GM06990 (cell line): ENCODE results near the gene ATP5ME.

Experiments
- DNase-seq: peaks from one replicate; pipeline ENCODE4 v3.0.0-alpha.2; 2011; ENCODE audit not compliant: insufficient read length; ENCODE audit errors: extremely low read depth
- H3K27me3 ChIP-seq: replicated peaks from 2 replicates; pipeline ENCODE4 v1.6.0; 2011; ENCODE audit warnings: low read length; ENCODE audit not compliant: control insufficient read depth, insufficient read depth
- H3K36me3 ChIP-seq: 2 replicates; pipeline ENCODE4 v1.5.1; 2011; ENCODE audit warnings: low read length; ENCODE audit not compliant: control insufficient read depth, insufficient read depth
- H3K4me3 ChIP-seq: replicated peaks from 2 replicates; pipeline ENCODE4 v1.5.1; 2011; ENCODE audit warnings: low read depth, mild to moderate bottlenecking, control low read depth, low read length
- TF ChIP-seq, protein P1 (sequence below): IDR thresholded peaks from 2 replicates; pipeline ENCODE4 v1.5.1; 2011; ENCODE audit warnings: low read length, control low read depth, mild to moderate bottlenecking, inconsistent platforms; ENCODE audit not compliant: insufficient read depth, poor library complexity, severe bottlenecking

ATP5ME gene

DNA sequence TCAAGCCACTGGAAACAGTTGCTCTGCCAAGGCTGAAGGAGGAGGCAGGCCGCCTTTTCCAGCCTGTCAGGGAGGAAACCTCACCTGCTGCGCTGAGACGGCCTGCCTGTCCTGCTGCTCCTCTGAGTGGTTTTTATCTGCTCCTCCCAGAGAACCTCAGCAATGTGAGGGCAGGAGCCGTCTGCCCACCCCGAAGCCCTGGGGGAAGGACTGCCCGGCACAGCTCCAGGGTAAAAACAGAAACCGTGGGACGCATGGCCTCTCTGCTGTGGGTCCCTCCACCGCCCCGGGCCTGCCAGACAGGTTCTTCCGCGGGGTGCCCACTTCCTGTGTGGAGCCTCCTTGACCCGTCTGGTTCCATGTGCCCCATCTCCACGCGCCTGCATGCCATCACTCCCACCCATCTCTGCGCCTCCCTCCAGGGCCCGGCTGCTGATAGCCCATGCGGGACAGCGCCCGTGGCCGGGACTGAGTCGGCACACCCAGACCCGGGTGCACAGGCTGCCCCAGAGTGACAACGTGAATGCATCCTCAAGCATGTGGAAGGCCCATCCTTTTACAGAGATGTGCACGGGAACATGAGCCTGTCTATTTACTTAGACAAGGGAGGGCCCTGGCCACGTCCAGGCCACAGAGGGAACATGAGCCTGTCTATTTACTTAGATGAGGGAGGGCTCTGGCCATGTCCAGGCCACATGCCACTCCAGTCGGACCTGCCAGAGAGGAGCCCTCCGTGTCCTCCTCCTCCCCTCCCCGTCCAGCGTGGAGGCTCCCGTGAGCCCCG lies 18.9 kb upstream of the ATP5ME start:
- no peak for DNase-seq
- Histone ChIP-seq H3K27me3 (no peaks in the 10 kb centered on the region), H3K4me3 (no peak overlapping the region), H3K36me3 (no peaks in the 10 kb centered on the region)
- TF ChIP-seq, protein P1, sequence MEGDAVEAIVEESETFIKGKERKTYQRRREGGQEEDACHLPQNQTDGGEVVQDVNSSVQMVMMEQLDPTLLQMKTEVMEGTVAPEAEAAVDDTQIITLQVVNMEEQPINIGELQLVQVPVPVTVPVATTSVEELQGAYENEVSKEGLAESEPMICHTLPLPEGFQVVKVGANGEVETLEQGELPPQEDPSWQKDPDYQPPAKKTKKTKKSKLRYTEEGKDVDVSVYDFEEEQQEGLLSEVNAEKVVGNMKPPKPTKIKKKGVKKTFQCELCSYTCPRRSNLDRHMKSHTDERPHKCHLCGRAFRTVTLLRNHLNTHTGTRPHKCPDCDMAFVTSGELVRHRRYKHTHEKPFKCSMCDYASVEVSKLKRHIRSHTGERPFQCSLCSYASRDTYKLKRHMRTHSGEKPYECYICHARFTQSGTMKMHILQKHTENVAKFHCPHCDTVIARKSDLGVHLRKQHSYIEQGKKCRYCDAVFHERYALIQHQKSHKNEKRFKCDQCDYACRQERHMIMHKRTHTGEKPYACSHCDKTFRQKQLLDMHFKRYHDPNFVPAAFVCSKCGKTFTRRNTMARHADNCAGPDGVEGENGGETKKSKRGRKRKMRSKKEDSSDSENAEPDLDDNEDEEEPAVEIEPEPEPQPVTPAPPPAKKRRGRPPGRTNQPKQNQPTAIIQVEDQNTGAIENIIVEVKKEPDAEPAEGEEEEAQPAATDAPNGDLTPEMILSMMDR = no peak

DNA sequence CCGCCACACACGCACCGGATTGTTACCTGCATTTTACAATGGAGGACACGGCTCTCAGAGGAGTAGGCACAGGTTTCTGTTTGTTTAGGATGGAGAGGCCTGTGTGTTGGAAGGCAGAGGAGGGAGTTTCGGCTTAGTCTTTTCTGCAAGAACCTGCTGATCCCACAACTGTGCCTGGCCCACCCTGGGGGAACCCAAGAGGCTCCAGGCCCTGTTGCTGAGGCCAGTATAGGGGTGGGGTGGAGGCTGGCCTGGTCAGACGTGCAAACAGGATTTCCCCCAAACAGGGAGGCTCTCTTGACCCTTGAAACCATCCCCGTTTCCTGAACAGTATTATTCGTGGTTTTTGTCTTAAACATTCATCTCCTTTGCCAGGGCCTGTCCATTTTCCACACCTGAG lies 15.6 kb upstream of the ATP5ME start:
- H3K4me3 ChIP-seq = no peak overlapping the region
- H3K27me3 ChIP-seq = no peaks in the 10 kb centered on the region
- TF ChIP-seq, protein P1 = no peak
- no peaks in the 10 kb centered on the region for H3K36me3 ChIP-seq
- no peak for DNase-seq

DNA sequence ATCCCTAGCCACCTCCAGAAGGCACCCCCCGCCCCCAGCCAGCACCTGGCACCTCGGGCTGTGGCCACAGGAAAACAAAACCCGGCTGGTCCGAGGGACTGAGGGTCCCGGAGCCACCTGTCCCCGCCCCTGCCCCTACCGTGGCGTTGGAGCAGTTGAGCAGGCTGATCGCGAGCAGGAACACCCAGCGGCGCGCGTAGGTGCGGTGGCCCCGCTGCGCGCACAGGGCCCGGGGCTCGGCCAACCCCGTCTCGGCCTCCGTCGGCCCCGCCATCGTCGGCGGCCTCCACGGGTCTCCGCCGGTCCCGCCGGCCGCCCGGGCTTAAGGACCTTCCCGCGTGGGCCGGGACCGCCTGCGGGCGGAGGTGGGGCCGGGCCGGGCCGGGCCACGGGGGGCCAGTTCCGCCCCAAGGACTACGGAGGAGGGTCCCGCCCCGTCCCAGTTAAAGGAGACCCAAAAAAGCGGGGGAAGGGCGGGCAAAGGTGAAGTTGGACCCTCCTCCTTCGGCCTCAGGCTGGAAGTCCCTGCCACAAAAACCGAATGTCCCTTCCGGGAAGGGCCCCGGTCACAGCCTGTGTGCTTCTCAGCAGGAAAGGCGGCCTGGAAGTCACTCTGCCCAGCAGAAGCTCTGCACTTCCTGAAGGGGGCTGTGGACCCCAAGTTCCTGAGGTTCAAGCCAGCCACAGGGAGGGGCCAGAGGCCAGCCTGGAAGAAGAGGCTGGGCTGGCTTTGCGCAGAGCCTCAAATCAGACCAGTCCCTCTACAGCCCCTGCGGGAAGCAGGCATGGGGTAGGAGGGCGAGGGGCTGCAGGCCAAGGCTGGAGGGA lies 15.0 kb upstream of the ATP5ME start, which contains the start of gene SLC49A3:
TSS of gene SLC49A3 (minus strand) at position 298 of the 828 bp plus-strand sequence. CDS start at position 274, 24 bp downstream.
- Histone ChIP-seq H3K36me3 (no peaks in the 10 kb centered on the region), H3K4me3 (peak within 1 kb of the TSS; percentile 3), H3K27me3 (no peaks in the 10 kb centered on the region)
- DNase-seq = no peak
- TF ChIP-seq, protein P1 = no peak

DNA sequence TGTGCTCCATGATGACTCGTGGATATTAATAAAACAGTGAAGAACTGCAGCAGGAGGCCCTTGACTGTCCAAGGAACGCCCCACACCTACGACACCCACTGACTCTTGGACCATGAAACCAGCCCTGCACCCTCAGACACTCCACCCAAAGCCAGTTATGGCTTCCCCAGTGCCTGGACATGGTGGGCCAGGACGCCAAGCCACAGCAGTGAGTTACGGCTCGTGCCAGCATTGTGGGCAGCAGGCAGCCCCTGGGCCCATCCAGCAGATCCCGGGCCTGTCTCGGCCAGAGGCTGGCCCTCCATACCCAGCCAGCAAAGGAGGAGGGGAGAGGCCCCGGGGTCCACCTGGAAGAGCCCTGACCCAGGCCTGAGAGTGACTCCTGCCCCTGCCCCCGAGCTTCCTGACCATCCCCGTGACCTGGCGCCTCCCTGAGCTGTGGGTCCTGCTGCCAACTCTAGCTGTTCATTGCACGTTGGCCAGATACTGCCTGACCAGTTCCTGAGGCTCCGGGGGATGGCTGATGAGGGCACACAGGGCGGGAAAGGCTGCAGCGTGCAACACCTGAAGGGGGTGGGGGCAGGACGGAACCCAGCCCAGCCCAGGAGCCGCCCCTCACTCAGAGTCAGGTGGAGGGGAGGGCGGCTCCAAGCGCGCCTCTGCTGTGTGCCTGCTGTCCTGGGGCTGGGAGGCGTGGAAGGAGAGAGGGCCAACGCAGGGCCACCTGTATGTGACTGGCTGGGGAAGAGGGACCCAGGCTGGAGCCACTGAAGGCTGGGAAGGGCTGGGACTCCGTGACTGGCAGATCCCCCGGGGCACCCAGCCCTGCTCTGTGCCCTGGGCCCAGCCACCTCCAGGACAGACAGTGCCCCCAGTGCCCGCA lies 14.1 kb upstream of the ATP5ME start:
- Histone ChIP-seq H3K27me3 (no peaks in the 10 kb centered on the region), H3K4me3 (peak overlapping the region; percentile 3), H3K36me3 (no peaks in the 10 kb centered on the region)
- no peak for DNase-seq
- TF ChIP-seq, protein P1 = no peak

DNA sequence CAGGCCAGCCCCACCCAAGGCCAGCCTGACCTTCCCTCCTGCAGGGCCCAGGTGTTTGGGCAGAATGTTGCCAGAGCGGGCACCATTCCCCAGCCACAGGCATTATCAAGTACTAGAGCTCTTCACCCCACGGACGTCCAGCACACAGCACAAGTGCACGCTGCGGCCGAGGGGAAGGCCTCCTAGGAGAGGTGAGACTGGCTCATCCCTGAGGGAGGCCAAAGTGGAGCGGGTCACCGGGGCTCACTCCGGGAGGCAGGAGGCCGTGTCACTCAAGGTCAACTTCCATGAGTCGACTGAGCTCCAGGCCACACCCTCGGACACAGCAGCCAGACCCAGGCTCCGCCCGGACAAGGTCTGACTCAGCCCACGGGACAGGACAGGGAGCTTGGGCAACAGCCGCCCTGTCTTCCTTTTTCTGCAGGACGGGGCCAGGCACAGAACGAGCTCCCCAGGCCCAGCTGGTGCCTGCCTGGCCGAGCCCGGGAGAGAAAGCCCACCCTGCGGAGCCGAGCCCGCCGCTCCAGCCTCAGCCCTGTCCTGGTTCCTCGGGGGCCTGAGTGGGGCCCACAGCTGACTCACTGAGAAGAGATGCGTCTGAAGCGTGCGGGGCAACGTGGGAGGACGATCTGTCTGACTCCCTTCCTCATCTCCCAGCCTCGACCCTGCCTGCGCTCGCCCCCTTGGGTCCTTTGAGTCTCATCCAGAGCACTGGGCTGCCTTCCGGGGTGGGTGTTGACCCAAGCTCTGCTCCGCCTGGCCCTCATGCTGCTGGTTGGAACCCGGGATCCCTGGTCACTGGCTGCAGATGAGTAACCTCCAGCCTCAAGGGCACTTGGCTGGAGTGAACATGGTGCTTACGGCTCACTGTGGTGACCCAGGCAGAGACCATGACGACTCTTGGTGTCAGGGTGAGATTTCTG lies 13.2 kb upstream of the ATP5ME start:
- Histone ChIP-seq H3K4me3 (no peak overlapping the region), H3K36me3 (no peaks in the 10 kb centered on the region), H3K27me3 (no peaks in the 10 kb centered on the region)
- no peak for DNase-seq
- TF ChIP-seq, protein P1 = no peak
